GM19043 (cell line): ENCODE measurements around the gene BMP5.

Experiments
- ATAC-seq: cut with Tn5 transposase; IDR thresholded peaks from one replicate; pipeline ENCODE4 v1.9.1; 2021; ENCODE audit warnings: low read depth; ENCODE audit not compliant: unreplicated experiment

Gene BMP5

GRCh38 chr6:55874316-55874715 lies 1.1 kb downstream of the BMP5 start:
- ATAC-seq, result no peak

DNA sequence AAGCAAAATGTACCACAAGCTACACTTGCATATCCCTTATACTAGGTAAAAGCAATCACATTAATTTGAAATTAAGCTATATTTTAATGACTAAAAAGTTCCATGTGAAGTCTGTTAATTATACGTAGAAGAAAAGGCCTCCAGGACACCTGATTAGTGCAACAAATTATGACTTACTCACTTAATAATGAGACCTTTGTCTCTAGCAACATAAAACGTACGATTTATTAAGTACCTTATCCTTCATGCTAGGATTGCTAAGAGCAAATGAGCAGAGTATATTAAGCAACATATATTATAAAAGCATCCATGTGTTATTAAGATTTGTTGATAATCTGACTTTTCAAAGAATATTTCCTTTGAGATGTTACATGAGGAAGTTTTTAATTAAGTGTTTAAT lies 2.5 kb downstream of the BMP5 start:
- no peak for ATAC-seq

DNA sequence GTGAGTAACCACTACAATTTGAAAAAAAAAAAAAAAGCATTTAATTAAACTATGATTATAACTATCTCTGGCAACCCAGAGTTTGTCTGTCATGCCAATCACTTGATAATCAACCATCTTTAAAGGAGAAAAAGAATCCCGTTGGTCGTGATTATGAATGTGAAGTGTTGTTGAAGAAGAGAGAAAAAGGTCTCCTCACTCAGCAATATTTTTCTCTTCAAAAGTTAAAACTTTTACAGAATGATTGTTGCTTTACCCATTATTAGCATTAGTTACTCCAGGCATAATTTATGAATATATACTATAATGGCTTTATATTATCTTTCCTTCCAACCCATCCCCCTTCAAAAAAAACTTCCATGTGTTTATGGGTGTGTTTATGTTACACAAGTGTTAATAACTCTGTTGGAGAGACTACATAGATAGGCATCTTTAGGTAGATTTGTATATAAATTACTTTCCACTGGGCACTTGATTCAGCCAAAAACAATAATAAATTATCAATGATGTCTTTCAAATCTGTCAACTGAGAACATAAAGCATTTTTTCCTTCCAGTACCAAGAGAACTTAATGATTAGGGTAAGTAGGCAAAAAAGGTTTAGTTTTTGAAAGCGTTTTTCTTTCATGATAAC lies 5.1 kb downstream of the BMP5 start:
- no peak for ATAC-seq

DNA sequence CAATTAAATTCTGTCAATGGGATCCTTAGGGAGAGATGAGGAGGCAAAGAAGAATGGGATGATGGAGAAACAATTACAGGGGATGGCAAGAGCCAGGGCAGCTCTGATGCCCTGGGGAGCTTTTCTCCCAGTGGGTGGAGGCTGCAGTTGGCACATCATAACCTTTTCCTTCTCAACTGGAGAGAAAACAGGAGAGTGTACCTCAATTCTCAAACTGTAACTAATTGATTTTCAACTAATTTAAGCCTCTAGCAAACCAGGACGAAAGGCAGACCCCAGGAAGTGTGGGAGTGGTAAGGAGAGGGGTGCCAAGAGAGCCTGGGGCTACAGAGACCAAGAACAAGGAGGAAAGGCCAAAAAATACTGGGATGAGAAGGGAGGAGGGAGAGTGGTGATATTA lies 5.7 kb downstream of the BMP5 start:
- no peak for ATAC-seq

DNA sequence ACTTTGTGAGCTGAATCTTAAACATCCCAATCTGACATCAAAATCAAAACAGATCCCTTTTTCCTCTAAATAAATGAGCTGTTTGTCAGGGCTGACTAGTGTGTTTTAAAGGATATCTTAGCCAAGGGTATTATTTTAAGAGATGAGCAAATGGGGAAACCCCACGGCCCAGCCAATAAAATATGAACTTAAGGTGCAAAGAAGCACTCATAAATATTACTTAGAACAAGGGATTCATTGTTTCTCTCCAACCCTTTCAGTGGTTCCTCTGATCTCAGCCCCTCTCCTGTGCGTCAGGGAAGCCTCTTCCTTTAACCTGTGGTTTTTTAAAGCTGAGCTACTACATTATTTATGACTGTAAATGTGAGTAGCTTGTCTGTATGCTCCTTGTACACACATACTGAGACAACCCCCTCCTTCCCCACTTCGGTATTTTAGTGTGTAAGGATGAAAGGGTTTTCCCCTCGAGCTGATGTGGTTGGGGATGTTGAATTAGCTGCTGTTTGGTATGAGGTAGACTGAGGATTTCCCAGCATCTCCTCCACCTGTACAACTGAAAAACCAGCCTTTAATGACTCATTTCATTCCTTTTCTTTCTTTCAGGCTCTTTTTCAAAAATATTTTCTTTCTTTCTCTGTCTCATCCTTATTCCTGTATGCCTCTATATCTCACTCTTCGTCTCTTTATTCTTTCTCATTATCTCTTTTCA lies 6.5 kb downstream of the BMP5 start:
- peak; percentile 93 for ATAC-seq

GRCh38 chr6:55868176-55868575 lies 7.2 kb downstream of the BMP5 start:
- ATAC-seq, result no peak

- ATAC-seq, result no peak
Measured at GRCh38 chr6:55866128-55866527, 9.3 kb downstream of the BMP5 start.

DNA sequence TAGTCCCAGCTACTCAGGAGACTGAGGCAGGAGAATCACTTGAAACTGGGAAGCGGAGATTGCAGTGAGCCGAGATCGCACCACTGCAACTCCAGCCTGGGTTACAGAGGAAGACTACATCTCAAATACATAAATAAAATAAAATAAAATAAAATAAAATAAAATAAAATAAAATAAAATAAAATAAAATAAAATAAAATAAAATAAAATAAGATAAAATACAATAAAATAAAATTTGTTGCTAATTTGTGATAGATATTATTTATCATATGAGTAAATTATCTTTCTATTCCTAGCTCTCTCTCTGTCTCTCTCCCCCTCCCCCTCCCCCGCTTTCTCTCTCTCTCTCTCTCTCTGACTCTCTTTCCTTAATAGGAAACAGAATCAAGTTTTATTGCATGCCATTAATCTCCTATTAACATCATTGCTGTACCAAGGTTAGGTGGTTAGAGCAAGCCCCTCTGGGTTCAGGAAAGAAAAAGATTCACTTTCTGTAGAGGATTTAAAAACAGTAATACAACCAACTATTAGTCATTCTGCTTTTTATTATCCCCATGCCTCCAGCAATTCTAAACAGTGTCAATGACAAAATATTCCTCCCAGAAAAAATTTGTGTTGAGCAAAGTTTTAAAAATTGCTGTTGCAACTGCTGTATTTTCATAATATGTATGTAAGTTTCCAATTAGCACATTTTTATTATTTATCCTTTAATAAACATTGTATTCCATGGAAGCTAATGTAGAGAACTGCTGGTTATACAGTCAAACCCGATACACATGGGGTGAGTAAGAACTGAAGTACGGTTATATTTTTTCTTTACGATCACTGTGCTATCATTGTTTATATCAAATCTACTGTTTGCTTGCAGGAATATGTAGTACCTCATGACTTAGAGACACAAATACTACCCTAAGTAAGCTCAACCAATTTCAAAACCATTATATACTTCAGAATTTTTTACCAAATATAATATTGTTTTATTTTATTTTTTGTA lies 22.1 kb downstream of the BMP5 start:
- no peak for ATAC-seq

GRCh38 chr6:55841341-55841740 lies 34.0 kb downstream of the BMP5 start:
- ATAC-seq, result no peak

- no peak for ATAC-seq
Measured at GRCh38 chr6:55839080-55839479, 36.3 kb downstream of the BMP5 start.

DNA sequence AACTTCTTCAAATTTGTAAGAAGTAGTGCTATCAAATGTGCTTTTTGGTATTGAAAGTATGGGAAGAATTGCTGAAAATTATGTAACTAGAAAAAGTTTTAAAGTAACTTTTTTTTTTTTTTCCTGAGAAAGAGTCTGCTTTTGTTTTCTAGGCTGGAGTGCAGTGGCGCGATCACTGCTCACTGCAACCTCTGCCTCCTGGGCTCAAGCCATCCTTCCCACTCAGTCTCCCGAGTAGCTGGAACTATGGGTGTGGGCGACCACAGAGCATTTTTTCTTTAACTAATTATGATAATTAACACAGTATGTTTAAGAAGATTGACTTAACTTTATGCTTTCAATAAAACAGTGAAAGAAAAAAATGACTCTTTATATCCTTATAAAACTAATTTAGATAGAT lies 38.4 kb downstream of the BMP5 start:
- no peak for ATAC-seq

GRCh38 chr6:55836481-55836880 lies 38.9 kb downstream of the BMP5 start:
- no peak for ATAC-seq

GRCh38 chr6:55835220-55835619 lies 40.2 kb downstream of the BMP5 start:
- no peak for ATAC-seq

DNA sequence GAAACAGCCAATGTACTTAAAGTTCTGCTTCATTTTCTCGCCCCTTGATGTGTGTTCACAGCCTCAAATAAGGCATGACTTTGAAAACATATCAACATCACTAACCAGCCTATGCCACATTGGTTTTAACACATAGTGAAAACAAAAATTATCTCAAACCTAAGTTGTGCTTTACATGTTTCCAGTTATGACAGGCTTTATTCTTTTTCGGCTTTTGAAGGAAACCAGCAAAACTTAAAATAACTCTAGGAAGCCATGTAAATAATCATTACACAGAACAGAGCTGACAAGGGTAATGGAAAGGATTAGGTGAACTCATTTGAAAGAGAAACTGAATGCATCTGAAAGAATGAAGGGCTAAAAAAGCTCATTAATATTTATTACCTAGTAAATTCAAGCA lies 42.1 kb downstream of the BMP5 start:
- peak; percentile 55 for ATAC-seq

GRCh38 chr6:55827818-55828522 lies 47.4 kb downstream of the BMP5 start:
- ATAC-seq, result no peak

GRCh38 chr6:55826941-55827340 lies 48.4 kb downstream of the BMP5 start:
- no peak for ATAC-seq

- ATAC-seq, result no peak
Measured at GRCh38 chr6:55825402-55826051, 49.9 kb downstream of the BMP5 start.

DNA sequence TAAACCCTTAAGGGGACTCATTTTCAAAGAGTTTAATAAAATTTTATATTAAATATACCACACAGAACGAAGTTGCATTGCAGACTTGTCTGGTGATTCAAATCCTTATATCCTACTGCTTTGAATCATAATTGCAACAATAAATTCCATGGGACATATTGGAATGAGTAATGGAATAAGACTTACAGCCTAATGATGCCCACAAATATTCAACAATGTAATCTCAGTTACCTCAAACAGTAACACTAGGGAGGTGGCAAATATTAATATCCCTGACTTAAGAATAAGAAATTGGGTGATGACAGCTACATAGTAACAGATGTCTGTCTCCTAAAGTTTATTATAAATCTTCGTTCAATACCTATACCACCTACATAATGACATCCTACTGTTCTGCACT lies 52.6 kb downstream of the BMP5 start:
- ATAC-seq, result no peak

- ATAC-seq, result no peak
Measured at GRCh38 chr6:55822005-55822404, 53.4 kb downstream of the BMP5 start.

- no peak for ATAC-seq
Measured at GRCh38 chr6:55820696-55821095, 54.7 kb downstream of the BMP5 start.
